NOMO-1 (cell line): ENCODE results near the gene ABHD15.

Experiments used
- DNase-seq, 2 experiments: peaks; one replicate each; lab custom pipeline; 2025; ENCODE audit not compliant: unreplicated experiment in 2 of 2; lab: John Stamatoyannopoulos, UW

Gene ABHD15, protein sequence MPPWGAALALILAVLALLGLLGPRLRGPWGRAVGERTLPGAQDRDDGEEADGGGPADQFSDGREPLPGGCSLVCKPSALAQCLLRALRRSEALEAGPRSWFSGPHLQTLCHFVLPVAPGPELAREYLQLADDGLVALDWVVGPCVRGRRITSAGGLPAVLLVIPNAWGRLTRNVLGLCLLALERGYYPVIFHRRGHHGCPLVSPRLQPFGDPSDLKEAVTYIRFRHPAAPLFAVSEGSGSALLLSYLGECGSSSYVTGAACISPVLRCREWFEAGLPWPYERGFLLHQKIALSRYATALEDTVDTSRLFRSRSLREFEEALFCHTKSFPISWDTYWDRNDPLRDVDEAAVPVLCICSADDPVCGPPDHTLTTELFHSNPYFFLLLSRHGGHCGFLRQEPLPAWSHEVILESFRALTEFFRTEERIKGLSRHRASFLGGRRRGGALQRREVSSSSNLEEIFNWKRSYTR

DNA sequence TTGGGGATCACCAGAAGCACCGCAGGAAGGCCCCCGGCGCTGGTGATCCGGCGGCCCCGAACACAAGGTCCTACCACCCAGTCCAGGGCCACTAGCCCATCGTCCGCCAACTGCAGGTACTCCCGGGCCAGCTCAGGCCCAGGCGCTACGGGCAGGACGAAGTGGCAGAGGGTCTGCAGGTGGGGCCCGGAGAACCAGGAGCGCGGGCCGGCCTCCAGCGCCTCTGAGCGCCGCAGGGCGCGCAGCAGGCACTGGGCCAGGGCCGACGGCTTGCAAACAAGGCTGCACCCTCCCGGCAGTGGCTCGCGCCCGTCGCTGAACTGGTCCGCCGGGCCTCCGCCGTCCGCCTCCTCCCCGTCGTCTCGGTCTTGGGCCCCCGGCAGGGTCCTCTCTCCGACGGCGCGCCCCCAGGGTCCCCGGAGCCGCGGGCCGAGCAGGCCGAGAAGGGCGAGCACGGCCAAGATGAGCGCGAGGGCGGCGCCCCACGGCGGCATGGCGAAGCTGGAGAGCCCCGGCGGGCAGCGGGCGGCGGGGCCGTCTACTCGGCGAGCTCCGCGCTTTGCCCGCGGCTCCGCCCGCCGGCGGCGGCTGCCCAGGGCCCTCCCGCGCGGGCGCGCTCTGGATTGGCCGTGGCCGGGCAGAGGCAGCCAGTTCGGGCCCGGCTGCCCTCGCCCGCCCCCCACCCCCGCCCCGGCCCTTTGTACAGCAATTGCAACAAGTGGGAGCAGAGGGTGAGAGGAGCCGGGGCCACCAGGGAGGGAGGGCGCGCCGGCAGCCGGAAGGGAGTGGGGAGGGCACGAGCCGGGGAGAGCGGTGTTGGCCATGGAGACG, at the start of gene ABHD15:
Gene ABHD15, minus strand, starts transcription at position 565 of the 831 bp plus-strand sequence. Its CDS starts 71 bp downstream, at position 494.
- peak; percentile 64 to 80 for DNase-seq

DNA sequence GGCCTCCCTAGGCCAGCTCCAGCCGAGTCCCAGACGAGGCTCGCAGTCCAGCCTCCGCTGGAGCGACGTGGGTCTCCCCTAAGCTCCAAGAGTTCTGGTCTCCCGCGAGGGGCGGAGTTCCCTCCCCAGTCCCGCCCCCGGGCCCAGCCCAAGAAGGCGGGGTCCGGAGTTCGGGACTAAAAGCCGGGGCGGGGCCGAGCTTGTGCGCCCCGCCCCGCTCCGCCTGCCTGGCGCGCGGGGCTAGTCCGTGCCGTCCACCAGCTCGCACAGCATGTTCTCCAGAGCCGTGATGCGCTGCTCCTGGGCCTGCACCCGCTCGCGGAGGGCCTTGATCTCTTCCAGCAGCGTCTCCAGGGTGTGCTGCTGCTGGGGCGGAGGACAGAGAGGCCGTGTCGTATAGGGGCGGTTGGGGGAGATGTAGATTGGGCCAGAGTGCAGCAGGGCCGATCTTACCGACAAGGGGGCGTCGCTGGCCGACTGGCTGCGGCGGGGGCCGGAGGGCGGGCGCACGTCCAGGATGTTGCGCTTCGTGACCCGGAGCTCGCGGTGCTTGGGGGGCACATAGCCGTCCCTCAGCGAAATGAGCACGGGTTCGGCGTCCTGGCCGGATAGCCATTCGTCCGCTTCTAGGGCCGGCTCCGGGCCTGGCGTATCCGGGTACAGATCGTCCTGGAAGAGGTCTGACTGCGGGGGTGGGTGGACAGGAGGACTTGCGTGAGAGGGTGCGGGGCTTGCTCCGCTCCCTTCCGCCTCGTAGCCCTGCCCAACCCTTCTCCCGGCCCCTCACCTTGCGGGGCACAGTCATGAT, 48.9 kb upstream of the ABHD15 start:
- peak; percentile 68 to 88 for DNase-seq

DNA sequence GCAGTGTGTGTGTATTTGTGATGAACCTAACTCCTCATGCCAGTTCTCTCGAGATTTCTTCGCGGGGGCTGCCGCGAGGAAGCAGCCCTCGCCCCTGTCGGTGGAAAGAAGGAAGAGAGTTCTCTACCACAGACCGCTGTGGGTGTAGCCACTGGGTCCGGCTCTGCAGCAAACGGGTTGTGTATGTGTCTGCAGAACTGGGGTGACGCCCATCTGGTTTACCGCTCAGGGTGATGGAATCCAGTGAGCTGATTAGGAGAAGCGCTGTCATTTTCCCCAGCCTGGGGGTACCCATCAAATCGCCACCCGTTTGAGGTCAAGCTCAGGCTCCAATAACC, 48.2 kb upstream of the ABHD15 start:
- peak in 1 of 2 experiments; percentile 25 for DNase-seq

DNA sequence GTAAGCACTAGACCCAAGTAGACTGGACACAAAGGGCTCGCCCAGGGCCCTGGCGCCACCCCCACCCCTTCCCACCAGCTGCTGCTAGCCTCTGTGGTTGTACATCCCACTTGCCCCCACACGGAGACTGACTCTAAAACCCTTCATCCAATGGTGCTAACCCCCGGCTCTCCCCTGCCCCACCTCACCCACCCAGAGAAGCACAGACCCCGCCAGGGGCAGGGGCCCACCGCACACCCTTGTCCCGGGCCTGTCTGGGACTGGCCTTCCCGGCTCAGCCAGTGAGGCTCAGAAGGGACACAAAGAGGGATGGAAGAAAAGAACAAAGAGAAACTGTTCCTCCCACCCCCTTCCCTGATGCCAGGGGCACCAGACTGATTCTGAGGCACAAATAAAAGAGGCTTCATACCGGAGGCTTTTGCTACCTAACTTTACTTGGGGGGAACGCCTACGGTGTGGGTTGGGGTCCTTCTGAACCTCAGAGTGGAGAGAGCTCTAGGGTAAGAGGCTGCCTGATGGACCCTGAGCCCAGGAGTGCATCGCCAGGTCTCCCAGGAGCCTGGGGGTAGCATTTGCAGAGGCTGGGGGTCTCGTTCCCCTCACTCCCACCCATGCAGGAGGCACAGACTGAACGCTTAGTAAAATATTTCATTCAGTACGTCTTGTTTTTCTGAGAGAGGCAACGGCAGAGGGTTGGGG, 47.7 kb upstream of the ABHD15 start:
- no peak for DNase-seq

DNA sequence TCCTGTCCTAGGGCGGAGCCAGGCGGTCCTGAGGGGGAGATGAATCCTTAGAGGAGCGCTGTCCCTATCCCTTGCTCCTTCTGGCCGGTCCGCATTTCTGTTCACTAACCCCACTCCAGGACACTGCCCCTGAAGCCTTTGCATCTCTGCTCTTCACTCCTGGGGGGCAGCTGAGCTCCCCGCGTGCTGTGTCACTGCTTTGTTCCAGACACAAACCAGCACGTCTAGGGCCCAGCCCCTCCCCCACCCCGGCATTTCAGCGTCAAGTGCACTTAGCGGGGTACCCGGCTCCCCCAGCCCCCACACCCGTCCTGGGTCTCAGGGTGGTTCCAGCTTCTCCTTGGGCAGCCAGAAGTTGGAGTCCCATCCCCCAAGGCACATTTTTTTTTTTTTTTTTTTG, 47.0 kb upstream of the ABHD15 start:
- DNase-seq, result no peak

DNA sequence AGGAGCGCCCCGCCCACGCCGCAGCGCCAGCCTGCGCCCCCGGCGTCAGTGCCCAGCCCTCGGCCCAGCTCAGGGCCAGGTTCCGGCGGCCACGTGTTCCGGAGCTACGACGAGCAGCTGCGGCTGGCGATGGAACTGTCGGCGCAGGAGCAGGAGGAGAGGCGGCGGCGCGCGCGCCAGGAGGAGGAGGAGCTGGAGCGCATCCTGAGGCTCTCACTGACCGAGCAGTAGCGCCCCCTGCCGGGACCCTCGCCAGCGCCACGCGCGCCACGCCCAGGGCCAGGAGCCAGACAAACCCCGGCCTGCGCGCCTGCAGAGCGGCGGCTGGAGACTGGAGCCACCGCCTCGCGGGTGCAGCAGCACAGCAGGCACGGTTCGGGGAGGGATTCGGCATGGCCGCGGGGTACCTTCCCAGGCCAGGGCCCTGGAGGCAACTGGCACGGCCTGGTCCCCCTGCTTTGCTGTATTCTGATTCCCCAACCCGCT, 46.6 kb upstream of the ABHD15 start:
- peak; percentile 70 to 90 for DNase-seq

DNA sequence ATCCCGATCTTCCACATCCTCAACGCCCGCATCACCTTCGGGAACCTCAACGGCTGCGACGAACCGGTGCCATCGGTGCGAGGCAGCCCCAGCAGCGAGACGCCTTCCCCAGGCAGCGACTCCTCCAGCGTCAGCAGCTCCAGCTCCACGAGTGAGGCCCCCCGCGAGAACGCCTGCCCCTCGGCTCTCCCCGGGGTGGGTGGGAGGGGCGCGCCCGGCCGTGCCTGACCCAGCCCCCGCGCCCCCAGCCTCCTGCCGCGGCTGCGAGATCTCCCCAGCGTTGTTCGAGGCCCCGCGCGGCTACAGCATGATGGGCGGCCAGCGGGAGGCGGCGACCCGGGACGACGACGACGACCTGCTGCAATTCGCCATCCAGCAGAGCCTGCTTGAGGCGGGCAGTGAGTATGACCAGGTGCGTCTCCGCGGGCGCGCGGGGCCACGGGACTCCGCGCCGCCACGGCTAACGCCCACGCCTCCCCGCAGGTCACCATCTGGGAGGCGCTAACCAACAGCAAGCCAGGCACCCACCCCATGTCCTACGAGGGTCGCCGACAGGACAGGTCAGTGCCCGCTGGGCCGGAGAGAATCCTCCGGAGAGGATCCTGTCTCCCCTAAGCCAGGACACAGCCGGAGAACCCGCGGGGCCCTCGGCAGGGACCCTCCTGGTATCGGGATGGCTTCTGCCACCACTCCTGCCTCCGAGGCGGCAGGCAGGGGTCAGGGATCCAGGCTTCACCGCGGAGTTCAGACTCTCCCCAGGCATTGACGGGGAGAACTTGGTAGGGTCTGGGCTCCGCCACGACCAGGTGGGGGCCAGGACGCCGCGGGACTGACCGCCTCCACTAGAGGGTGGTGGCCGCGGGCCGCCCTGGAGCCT, 45.8 kb upstream of the ABHD15 start:
- no peak for DNase-seq

DNA sequence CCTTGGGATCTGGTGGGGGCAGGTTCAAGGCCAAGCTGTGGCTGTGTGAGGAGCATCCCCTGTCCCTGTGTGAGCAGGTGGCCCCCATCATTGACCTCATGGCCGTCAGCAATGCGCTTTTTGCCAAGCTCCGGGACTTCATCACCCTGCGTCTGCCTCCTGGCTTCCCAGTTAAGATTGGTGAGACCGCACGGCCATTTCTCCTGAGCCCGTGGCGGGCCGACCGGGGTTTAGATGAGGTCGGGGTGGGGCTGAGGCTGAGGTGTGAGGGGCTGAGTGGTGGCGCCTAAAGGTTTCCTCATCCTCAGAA, 45.2 kb upstream of the ABHD15 start:
- no peak for DNase-seq

DNA sequence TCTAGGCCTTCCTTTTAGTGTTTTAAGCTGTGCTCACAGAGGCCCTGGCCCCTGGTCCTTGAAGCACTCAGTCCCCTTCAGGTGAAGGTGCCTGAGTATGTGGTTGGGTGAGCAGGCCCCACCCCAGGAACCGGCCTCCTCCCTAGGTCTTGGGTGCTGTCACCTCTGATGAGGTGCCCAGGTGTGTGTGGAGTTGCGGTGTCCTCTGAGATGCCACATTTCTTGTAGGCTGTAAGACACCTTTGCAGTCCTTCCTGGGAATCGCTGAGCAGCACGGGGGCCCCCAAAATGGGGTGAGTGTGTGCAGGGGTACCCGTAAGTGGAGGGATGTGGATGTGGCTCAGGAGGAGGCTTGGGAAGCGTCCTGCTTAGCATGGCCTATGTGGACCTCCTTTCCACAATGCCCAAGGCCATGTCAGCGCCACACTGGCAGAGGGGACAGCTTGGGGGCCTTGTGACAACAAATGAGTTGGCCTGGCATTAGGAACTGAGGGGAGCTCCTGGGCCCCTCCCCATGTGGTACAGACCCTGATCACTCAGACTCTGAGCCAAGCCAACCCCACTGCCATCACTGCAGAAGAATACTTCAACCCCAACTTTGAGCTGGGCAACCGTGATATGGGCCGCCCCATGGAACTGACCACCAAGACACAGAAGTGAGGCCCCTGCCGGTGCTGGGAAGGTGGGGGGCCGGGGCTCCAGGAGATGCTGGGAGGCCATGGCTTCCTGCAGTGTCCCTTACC, 44.7 kb upstream of the ABHD15 start:
- DNase-seq, result no peak

DNA sequence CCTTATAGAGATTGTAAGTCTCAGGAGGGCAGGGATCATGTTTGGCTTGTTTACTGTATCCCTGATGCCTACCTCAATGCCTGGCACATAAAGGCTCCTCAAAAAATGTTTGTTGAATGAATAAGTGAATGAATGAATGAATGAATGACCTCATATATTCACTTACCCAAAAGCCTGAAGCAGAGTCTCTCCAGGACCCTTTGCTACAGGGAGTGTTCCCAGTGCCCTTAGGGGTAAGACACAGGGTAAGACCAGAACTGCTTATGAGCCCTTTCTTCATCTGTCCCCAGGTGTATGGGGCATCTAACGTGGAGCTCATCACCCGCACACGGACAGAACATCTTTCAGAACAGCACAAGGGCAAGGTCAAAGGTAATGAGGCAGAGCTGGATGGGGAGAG, 43.6 kb upstream of the ABHD15 start:
- DNase-seq, result no peak

DNA sequence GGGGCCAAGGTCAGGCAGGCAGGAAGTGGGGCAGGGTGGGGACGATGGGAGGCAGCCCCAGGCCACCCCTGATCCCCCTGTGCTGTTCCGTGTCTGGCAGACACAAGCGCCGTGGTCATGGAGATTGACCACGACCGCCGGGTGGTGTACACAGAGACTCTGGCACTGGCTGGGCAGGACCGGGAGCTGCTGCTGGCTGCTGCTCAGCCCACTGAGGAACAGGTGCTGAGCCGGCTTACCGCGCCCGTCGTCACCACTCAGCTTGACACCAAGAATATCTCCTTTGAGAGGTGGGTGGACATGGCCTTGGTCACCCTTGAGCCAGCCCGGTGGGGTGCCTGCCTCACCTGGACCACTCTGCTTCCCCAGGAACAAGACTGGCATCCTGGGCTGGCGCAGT, 42.1 kb upstream of the ABHD15 start:
- DNase-seq, result no peak

DNA sequence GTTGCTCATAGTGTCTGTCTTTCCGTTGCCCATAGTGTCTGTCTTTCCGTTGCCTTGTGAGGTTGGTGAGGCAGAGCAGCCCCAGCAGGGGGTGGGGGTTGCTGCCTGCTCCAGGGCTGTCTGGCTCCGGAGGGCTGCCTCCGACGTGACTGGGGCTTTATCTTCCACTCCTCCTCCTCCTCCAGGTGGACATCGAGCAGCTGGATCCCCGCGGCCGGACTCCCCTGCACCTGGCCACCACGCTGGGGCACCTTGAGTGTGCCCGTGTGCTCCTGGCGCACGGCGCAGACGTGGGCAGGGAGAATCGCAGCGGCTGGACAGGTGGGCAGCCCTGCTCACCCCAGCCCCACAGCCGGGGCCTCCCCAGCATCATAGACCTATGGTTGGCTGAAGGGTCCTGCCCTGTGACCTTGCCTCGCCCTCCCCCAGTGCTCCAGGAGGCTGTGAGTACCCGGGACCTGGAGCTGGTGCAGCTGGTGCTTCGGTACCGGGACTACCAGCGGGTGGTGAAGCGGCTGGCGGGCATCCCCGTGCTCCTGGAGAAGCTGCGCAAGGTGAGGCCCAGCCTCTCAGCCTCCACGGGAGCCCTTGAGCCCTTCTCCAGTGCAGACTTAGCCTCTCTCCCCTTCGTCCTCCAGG, 40.8 kb upstream of the ABHD15 start:
- DNase-seq, result no peak

DNA sequence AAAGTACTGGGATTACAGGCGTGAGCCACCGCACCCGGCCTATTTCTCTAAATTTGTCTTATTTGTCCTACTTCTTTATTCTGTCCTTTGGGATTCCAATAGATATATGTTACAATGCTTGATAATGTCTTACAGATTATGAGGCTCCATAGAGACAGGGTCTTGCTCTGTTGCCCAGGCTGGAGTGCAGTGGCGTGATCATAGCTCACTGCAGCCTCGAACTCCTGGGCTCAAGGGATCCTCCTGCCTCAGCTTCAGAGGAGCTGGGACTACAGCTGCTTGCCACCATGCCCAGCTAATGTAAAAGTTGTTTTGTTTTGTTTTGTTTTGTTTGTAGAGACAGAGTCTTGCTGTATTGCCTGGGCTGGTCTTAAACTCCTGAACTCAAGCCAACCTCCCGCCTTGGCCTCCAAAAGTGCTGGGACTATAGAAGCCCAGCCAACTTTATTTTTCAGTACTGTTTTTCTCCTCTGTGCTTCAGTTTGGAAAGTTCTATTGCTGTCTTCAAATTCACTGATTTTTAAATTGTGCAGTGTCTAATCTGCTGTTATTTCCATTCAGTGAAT, 36.4 kb upstream of the ABHD15 start:
- no peak for DNase-seq

DNA sequence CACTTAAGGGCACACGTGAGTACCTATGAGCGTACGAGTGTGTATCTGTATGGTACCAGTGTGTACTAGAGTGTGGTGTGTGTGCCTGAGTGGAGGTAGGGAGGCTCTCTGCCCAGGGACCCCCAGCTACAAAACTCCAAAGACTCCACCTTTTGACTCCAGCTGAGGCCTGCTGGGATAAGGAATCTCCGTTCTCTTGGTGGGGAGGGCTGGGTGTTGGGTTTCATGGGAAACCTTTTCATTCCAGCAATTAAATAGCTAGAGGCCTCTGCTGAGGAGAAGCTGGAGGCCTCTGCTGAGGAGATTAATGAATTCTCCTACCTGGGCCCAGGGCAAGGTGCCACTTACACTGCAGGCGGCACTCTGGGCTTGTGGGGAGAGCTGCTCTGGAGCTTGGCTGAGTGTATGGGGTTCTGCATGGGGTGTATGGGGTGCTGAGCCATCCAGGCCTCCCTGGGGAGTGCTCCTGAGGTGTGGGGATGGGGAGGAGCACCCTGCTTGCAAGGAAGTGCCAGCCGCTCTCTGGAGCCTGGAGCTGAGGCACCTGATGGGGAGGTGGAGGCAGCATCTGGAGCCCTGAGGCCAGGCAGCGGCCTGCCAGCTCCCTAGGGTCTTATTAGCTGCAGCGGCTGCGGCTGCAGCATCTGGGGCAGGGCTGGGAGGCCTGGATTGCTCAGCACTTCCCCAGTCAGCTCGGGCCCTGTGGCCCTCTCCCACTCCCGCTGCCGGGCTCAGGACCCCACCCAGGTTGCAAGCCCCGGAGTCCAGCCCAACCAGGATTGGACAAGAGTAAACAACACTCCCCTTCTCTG, 30.7 kb upstream of the ABHD15 start:
- no peak for DNase-seq

DNA sequence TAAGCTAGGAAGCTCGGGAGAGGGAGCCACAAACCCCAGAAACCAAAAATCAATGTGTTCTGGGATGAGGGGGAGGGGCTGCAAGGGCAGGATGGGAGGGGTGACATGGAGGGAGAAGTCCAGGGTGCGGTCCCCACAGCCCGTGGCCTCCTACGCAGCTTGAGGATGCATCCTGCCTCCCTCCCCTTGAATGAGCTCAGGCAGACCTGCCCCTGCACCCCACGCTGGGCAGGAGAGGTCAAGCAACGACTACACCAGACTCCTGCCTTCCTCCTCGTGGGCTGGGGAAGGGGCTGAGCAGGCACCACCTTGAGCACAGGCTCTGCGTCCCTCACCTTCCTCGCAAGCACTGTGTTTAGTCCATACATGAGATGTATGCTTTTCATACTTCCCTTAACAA, 30.0 kb upstream of the ABHD15 start:
- DNase-seq, result no peak

DNA sequence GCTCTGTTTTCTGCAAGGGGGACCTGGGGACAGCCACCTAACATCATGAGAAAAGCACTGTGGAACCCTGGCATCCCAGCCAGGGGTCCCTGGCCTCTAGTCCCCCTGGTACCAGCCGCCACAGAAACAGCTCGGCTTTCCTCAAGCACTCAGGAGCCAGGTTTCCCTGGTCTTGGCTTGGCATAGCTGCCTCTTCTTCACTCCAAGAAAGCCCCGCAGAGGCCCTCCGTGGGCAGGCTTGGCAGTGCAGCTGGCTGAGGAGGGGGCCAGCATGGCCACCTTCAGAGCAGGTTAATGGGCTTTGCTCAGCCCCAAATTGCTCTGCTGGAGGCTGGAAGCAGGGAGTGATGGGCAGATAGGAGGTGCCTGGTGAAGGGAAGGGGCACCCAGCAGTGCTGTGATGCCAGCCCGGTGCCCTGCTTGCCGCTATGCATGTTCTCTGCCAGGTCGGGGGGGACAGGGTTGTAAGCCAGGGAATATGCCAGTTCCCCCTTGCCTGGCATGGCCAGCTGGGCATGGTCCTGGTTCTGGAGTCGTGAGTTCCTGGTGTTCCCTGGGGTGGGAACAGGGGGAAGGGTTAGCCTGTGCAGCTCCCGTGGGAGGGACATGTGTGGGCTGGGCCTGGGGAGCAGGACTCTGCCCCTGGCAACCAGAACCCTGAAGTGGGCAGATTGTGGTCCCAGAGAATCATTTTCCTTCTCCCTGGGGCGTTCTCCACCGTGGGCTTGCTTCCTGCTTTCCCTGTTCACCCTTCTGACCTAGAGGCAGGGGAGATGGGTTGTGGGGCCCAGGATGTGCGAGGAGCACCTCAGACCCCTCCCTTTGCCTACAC, 29.3 kb upstream of the ABHD15 start:
- no peak for DNase-seq
